ENCODE results near the gene RAP2A.

RAP2A gene

GRCh38 chr13:97491452-97491851 is 57.5 kb downstream of the RAP2A start:
- no peaks in the 10 kb centered on the region for H3K36me3 ChIP-seq (ENCODE audit: control insufficient read depth, insufficient read depth, low read length)
- H3K4me1 ChIP-seq (ENCODE audit: control insufficient read depth, insufficient read depth, low read length, poor library complexity, severe bottlenecking), result no peaks in the 10 kb centered on the region
- H3K27ac ChIP-seq (ENCODE audit: insufficient read depth, low read length, poor library complexity, severe bottlenecking), result no peak overlapping the region
- H3K27me3 ChIP-seq (replicated peaks; ENCODE audit: control insufficient read depth, insufficient read depth, low read length, poor library complexity, severe bottlenecking), result no peaks in the 10 kb centered on the region
- no peaks in the 10 kb centered on the region for H3K9me3 ChIP-seq (ENCODE audit: control insufficient read depth, low read length)
- no peak for DNase-seq
- H3K4me3 ChIP-seq (ENCODE audit: insufficient read depth, low read depth, low read length, poor library complexity, severe bottlenecking), result no peak overlapping the region

- Histone ChIP-seq H3K27me3 (replicated peaks; ENCODE audit: control insufficient read depth, insufficient read depth, low read length, poor library complexity, severe bottlenecking) (no peaks in the 10 kb centered on the region), H3K36me3 (ENCODE audit: control insufficient read depth, insufficient read depth, low read length) (no peaks in the 10 kb centered on the region), H3K4me1 (ENCODE audit: control insufficient read depth, insufficient read depth, low read length, poor library complexity, severe bottlenecking) (no peaks in the 10 kb centered on the region), H3K4me3 (ENCODE audit: insufficient read depth, low read depth, low read length, poor library complexity, severe bottlenecking) (no peak overlapping the region), H3K27ac (ENCODE audit: insufficient read depth, low read length, poor library complexity, severe bottlenecking) (no peak overlapping the region), H3K9me3 (ENCODE audit: control insufficient read depth, low read length) (no peaks in the 10 kb centered on the region)
- DNase-seq, result no peak
Measured at GRCh38 chr13:97492257-97492656, 58.3 kb downstream of the RAP2A start.

- DNase-seq, result no peak
- Histone ChIP-seq H3K36me3 (ENCODE audit: control insufficient read depth, insufficient read depth, low read length) (no peaks in the 10 kb centered on the region), H3K4me3 (ENCODE audit: insufficient read depth, low read depth, low read length, poor library complexity, severe bottlenecking) (no peak overlapping the region), H3K27me3 (replicated peaks; ENCODE audit: control insufficient read depth, insufficient read depth, low read length, poor library complexity, severe bottlenecking) (no peaks in the 10 kb centered on the region), H3K27ac (ENCODE audit: insufficient read depth, low read length, poor library complexity, severe bottlenecking) (no peak overlapping the region), H3K9me3 (ENCODE audit: control insufficient read depth, low read length) (no peaks in the 10 kb centered on the region), H3K4me1 (ENCODE audit: control insufficient read depth, insufficient read depth, low read length, poor library complexity, severe bottlenecking) (no peaks in the 10 kb centered on the region)
Measured at GRCh38 chr13:97492684-97493371, 58.9 kb downstream of the RAP2A start.

- DNase-seq, result no peak
- H3K27ac ChIP-seq (ENCODE audit: insufficient read depth, low read length, poor library complexity, severe bottlenecking), result no peak overlapping the region
- no peaks in the 10 kb centered on the region for H3K9me3 ChIP-seq (ENCODE audit: control insufficient read depth, low read length)
- H3K4me1 ChIP-seq (ENCODE audit: control insufficient read depth, insufficient read depth, low read length, poor library complexity, severe bottlenecking), result no peaks in the 10 kb centered on the region
- no peaks in the 10 kb centered on the region for H3K27me3 ChIP-seq (replicated peaks; ENCODE audit: control insufficient read depth, insufficient read depth, low read length, poor library complexity, severe bottlenecking)
- H3K36me3 ChIP-seq (ENCODE audit: control insufficient read depth, insufficient read depth, low read length), result no peaks in the 10 kb centered on the region
- H3K4me3 ChIP-seq (ENCODE audit: insufficient read depth, low read depth, low read length, poor library complexity, severe bottlenecking), result no peak overlapping the region
Measured at GRCh38 chr13:97493456-97493855, 59.5 kb downstream of the RAP2A start.

GRCh38 chr13:97495678-97496077 is 61.7 kb downstream of the RAP2A start:
- Histone ChIP-seq H3K4me1 (ENCODE audit: control insufficient read depth, insufficient read depth, low read length, poor library complexity, severe bottlenecking) (no peaks in the 10 kb centered on the region), H3K27ac (ENCODE audit: insufficient read depth, low read length, poor library complexity, severe bottlenecking) (no peak overlapping the region), H3K36me3 (ENCODE audit: control insufficient read depth, insufficient read depth, low read length) (no peaks in the 10 kb centered on the region), H3K9me3 (ENCODE audit: control insufficient read depth, low read length) (no peaks in the 10 kb centered on the region), H3K4me3 (ENCODE audit: insufficient read depth, low read depth, low read length, poor library complexity, severe bottlenecking) (no peak overlapping the region), H3K27me3 (replicated peaks; ENCODE audit: control insufficient read depth, insufficient read depth, low read length, poor library complexity, severe bottlenecking) (no peaks in the 10 kb centered on the region)
- DNase-seq, result no peak

- Histone ChIP-seq H3K27me3 (replicated peaks; ENCODE audit: control insufficient read depth, insufficient read depth, low read length, poor library complexity, severe bottlenecking) (no peaks in the 10 kb centered on the region), H3K27ac (ENCODE audit: insufficient read depth, low read length, poor library complexity, severe bottlenecking) (no peak overlapping the region), H3K4me3 (ENCODE audit: insufficient read depth, low read depth, low read length, poor library complexity, severe bottlenecking) (no peak overlapping the region), H3K36me3 (ENCODE audit: control insufficient read depth, insufficient read depth, low read length) (no peaks in the 10 kb centered on the region), H3K9me3 (ENCODE audit: control insufficient read depth, low read length) (no peaks in the 10 kb centered on the region), H3K4me1 (ENCODE audit: control insufficient read depth, insufficient read depth, low read length, poor library complexity, severe bottlenecking) (no peaks in the 10 kb centered on the region)
- DNase-seq, result no peak
Measured at GRCh38 chr13:97496511-97496910, 62.5 kb downstream of the RAP2A start.

GRCh38 chr13:97497400-97497799 is 63.4 kb downstream of the RAP2A start:
- Histone ChIP-seq H3K4me1 (ENCODE audit: control insufficient read depth, insufficient read depth, low read length, poor library complexity, severe bottlenecking) (no peaks in the 10 kb centered on the region), H3K9me3 (ENCODE audit: control insufficient read depth, low read length) (no peaks in the 10 kb centered on the region), H3K4me3 (ENCODE audit: insufficient read depth, low read depth, low read length, poor library complexity, severe bottlenecking) (no peak overlapping the region), H3K36me3 (ENCODE audit: control insufficient read depth, insufficient read depth, low read length) (no peaks in the 10 kb centered on the region), H3K27ac (ENCODE audit: insufficient read depth, low read length, poor library complexity, severe bottlenecking) (no peak overlapping the region), H3K27me3 (replicated peaks; ENCODE audit: control insufficient read depth, insufficient read depth, low read length, poor library complexity, severe bottlenecking) (no peaks in the 10 kb centered on the region)
- DNase-seq, result no peak

GRCh38 chr13:97498419-97498818 is 64.5 kb downstream of the RAP2A start:
- H3K4me3 ChIP-seq (ENCODE audit: insufficient read depth, low read depth, low read length, poor library complexity, severe bottlenecking), result no peak overlapping the region
- H3K27ac ChIP-seq (ENCODE audit: insufficient read depth, low read length, poor library complexity, severe bottlenecking), result no peak overlapping the region
- DNase-seq, result no peak
- no peaks in the 10 kb centered on the region for H3K4me1 ChIP-seq (ENCODE audit: control insufficient read depth, insufficient read depth, low read length, poor library complexity, severe bottlenecking)
- H3K9me3 ChIP-seq (ENCODE audit: control insufficient read depth, low read length), result no peaks in the 10 kb centered on the region
- no peaks in the 10 kb centered on the region for H3K36me3 ChIP-seq (ENCODE audit: control insufficient read depth, insufficient read depth, low read length)
- H3K27me3 ChIP-seq (replicated peaks; ENCODE audit: control insufficient read depth, insufficient read depth, low read length, poor library complexity, severe bottlenecking), result no peaks in the 10 kb centered on the region

- H3K4me3 ChIP-seq (ENCODE audit: insufficient read depth, low read depth, low read length, poor library complexity, severe bottlenecking), result no peak overlapping the region
- H3K27ac ChIP-seq (ENCODE audit: insufficient read depth, low read length, poor library complexity, severe bottlenecking), result no peak overlapping the region
- DNase-seq, result no peak
- H3K4me1 ChIP-seq (ENCODE audit: control insufficient read depth, insufficient read depth, low read length, poor library complexity, severe bottlenecking), result no peaks in the 10 kb centered on the region
- no peaks in the 10 kb centered on the region for H3K27me3 ChIP-seq (replicated peaks; ENCODE audit: control insufficient read depth, insufficient read depth, low read length, poor library complexity, severe bottlenecking)
- H3K9me3 ChIP-seq (ENCODE audit: control insufficient read depth, low read length), result no peaks in the 10 kb centered on the region
- no peaks in the 10 kb centered on the region for H3K36me3 ChIP-seq (ENCODE audit: control insufficient read depth, insufficient read depth, low read length)
Measured at GRCh38 chr13:97499181-97499580, 65.2 kb downstream of the RAP2A start.

GRCh38 chr13:97502181-97502580 is 68.2 kb downstream of the RAP2A start:
- Histone ChIP-seq H3K4me1 (ENCODE audit: control insufficient read depth, insufficient read depth, low read length, poor library complexity, severe bottlenecking) (no peaks in the 10 kb centered on the region), H3K9me3 (ENCODE audit: control insufficient read depth, low read length) (no peaks in the 10 kb centered on the region), H3K4me3 (ENCODE audit: insufficient read depth, low read depth, low read length, poor library complexity, severe bottlenecking) (no peak overlapping the region), H3K27me3 (replicated peaks; ENCODE audit: control insufficient read depth, insufficient read depth, low read length, poor library complexity, severe bottlenecking) (no peaks in the 10 kb centered on the region), H3K27ac (ENCODE audit: insufficient read depth, low read length, poor library complexity, severe bottlenecking) (no peak overlapping the region), H3K36me3 (ENCODE audit: control insufficient read depth, insufficient read depth, low read length) (no peaks in the 10 kb centered on the region)
- DNase-seq, result no peak

Data from effector memory CD4-positive, alpha-beta T cell (primary cell).